Measurements from ENCODE around the gene ENDOG. TPM values are rescaled to one million over a fixed set of nuclear protein-coding genes. Genes with fewer than 3 reads are reported as not detected.

ENDOG gene
- total RNA-seq, 1 experiment from 2014 or later: 25.8 TPM

- no peak for TF ChIP-seq FOXP1 (CRISPR knock-in tag; IDR thresholded peaks at IDR 0.05; ENCODE audit: borderline replicate concordance)
- TF ChIP-seq SMAD4 (CRISPR knock-in tag; IDR thresholded peaks at IDR 0.05): no peak
- TF ChIP-seq ATF6 (CRISPR knock-in tag; IDR thresholded peaks at IDR 0.05): no peak
- TF ChIP-seq ZBTB21 (CRISPR knock-in tag; IDR thresholded peaks at IDR 0.05; ENCODE audit: borderline replicate concordance): no peak
- no peak for TF ChIP-seq IRF2 (CRISPR knock-in tag; IDR thresholded peaks at IDR 0.05; ENCODE audit: borderline replicate concordance, low read depth)
Measured at GRCh38 chr9:128819716-128820664, 1.7 kb downstream of the ENDOG start (continued).

GRCh38 chr9:128820665-128821583 lies 2.6 kb downstream of the ENDOG start:
- no peak overlapping the region for H3K4me3 Mint-ChIP-seq
- CTCF ChIA-PET: interaction anchor here (1.2 to 3.3 kb wide), 5 partner anchors 9 to 96 kb away, joined by 3 to 40 read pairs (median 13); partner anchors contain the start of gene SPOUT1
- no peak for DNase-seq (ENCODE audit: low spot score)
- H3K27ac Mint-ChIP-seq: no peak overlapping the region
- H3K9me3 Mint-ChIP-seq: no peaks in the 10 kb centered on the region
- peaks cover 3% of the 10 kb centered on the region for H3K4me1 Mint-ChIP-seq
- POLR2A ChIA-PET: no interaction called here
- no peak for TF ChIP-seq NR2C2 (CRISPR knock-in tag; IDR thresholded peaks at IDR 0.05)
- ATAC-seq: no peak
- peaks cover 33% of the 10 kb centered on the region for H3K36me3 Mint-ChIP-seq
- no peaks in the 10 kb centered on the region for H3K27me3 Mint-ChIP-seq (ENCODE audit: low read depth)

- Mint-ChIP-seq H3K4me1 (peaks cover 3% of the 10 kb centered on the region), H3K9me3 (no peaks in the 10 kb centered on the region), H3K27me3 (ENCODE audit: low read depth) (no peaks in the 10 kb centered on the region), H3K27ac (no peak overlapping the region), H3K36me3 (peaks cover 39% of the 10 kb centered on the region), H3K4me3 (no peak overlapping the region)
- no peak for TF ChIP-seq ETV6 (CRISPR knock-in tag; IDR thresholded peaks at IDR 0.05)
- TF ChIP-seq PRRX2 (CRISPR knock-in tag; IDR thresholded peaks at IDR 0.05): no peak
- TF ChIP-seq ZNF121 (CRISPR knock-in tag; IDR thresholded peaks at IDR 0.05): no peak
- no peak for TF ChIP-seq MAX (CRISPR knock-in tag; IDR thresholded peaks at IDR 0.05)
- TF ChIP-seq MYBL2 (CRISPR knock-in tag; IDR thresholded peaks at IDR 0.05): no peak
- ChIA-PET POLR2A (no interaction called here), CTCF (interaction anchor here (1.2 kb wide), 1 partner anchor 8 kb away, joined by 4 read pairs; the partner anchor contains the start of gene SPOUT1)
- no peak for DNase-seq (ENCODE audit: low spot score)
- ATAC-seq: no peak
Measured at GRCh38 chr9:128821584-128822406, 3.5 kb downstream of the ENDOG start.

GRCh38 chr9:128822407-128823042 lies 4.2 kb downstream of the ENDOG start:
- DNase-seq (ENCODE audit: low spot score) (no peak), ATAC-seq (no peak)
- Mint-ChIP-seq H3K4me3 (no peak overlapping the region), H3K27me3 (ENCODE audit: low read depth) (no peaks in the 10 kb centered on the region), H3K4me1 (peaks cover 3% of the 10 kb centered on the region), H3K9me3 (no peaks in the 10 kb centered on the region), H3K27ac (no peak overlapping the region), H3K36me3 (peaks cover 46% of the 10 kb centered on the region)
- ChIA-PET CTCF (no interaction called here), POLR2A (no interaction called here)
- TF ChIP-seq STAT6 (CRISPR knock-in tag; conservative IDR thresholded peaks at IDR 0.05; ENCODE audit: low read depth): no peak
- no peak for TF ChIP-seq MXD4 (CRISPR knock-in tag; IDR thresholded peaks at IDR 0.05; ENCODE audit: borderline replicate concordance)
- no peak for TF ChIP-seq ETV6 (CRISPR knock-in tag; IDR thresholded peaks at IDR 0.05)
- TF ChIP-seq ESRRA (CRISPR knock-in tag; IDR thresholded peaks at IDR 0.05; ENCODE audit: borderline replicate concordance): no peak
- no peak for TF ChIP-seq JUN (CRISPR knock-in tag; IDR thresholded peaks at IDR 0.05)
- TF ChIP-seq ZNF671 (CRISPR knock-in tag; IDR thresholded peaks at IDR 0.05): no peak

Data from WTC11 (cell line).